HepG2 (cell line): Measurements from ENCODE around the gene KIAA0825. TPM values are rescaled to one million over a fixed set of nuclear protein-coding genes. Genes with fewer than 3 reads are reported as not detected.

Experiments used
- CBX2 ChIP-seq, 2 experiments: fragments of 200-600 bp in 1 of 2; sonication (generic); formaldehyde crosslinking in 1 of 2; IDR thresholded peaks; 2 replicates each; pipeline versions ENCODE4 v1.7.0 to v1.8.1; 2018 to 2022; ENCODE audit warnings: low read depth in 2 of 2, low read length in 1 of 2, mild to moderate bottlenecking in 1 of 2, missing genetic modification reagents in 1 of 2
- FOXM1 ChIP-seq: sonication (generic); formaldehyde crosslinking; IDR thresholded peaks from 2 replicates; pipeline ENCODE4 v1.5.0; 2020; ENCODE audit warnings: missing genetic modification reagents
- KMT2A ChIP-seq: sonication (generic); formaldehyde crosslinking; IDR thresholded peaks from 2 replicates; pipeline ENCODE4 v1.4.0; 2020; ENCODE audit warnings: missing genetic modification reagents
- NCOR1 ChIP-seq: fragments of 200-600 bp; sonication (generic); IDR thresholded peaks from 2 replicates; pipeline ENCODE4 v1.7.0; 2017; ENCODE audit warnings: antibody characterized with exemption, low read length, borderline replicate concordance
- NR2C2 ChIP-seq: sonication (generic); formaldehyde crosslinking; IDR thresholded peaks from 2 replicates; pipeline ENCODE4 v1.4.0; 2020; ENCODE audit warnings: missing genetic modification reagents, mild to moderate bottlenecking, moderate library complexity, borderline replicate concordance
- PHF8 ChIP-seq: sonication (generic); formaldehyde crosslinking; IDR thresholded peaks from 2 replicates; pipeline ENCODE4 v1.5.0; 2020; ENCODE audit warnings: missing genetic modification reagents
- SOX13 ChIP-seq, 3 experiments: fragments of 450-650 bp in 1 of 3; sonication (generic) in 1 of 3; formaldehyde crosslinking in 1 of 3; IDR thresholded peaks in 2 of 3; conservative IDR thresholded peaks in 1 of 3; 2 replicates each; pipeline versions ENCODE4 v1.5.0 to v1.6.1; 2016 to 2020; ENCODE audit warnings: antibody characterized with exemption in 1 of 3, mild to moderate bottlenecking in 1 of 3, missing compliant biosample characterization in 1 of 3, missing genetic modification reagents in 1 of 3, moderate library complexity in 1 of 3
- ZNF235 ChIP-seq: sonication (generic); formaldehyde crosslinking; IDR thresholded peaks from 2 replicates; pipeline ENCODE4 v1.8.1; 2023; ENCODE audit warnings: mild to moderate bottlenecking, missing genetic modification reagents, borderline replicate concordance
- ZNF260 ChIP-seq: sonication (generic); formaldehyde crosslinking; IDR thresholded peaks from 2 replicates; pipeline ENCODE4 v1.4.0; 2020; ENCODE audit warnings: missing genetic modification reagents, low read depth, mild to moderate bottlenecking, borderline replicate concordance
- ZNF530 ChIP-seq: sonication (generic); formaldehyde crosslinking; IDR thresholded peaks from 2 replicates; pipeline ENCODE4 v1.5.0; 2020; ENCODE audit warnings: low read depth, mild to moderate bottlenecking, missing genetic modification reagents
- ZNF678 ChIP-seq: sonication (generic); formaldehyde crosslinking; IDR thresholded peaks from 2 replicates; pipeline ENCODE4 v1.4.0; 2020; ENCODE audit warnings: mild to moderate bottlenecking, missing genetic modification reagents
- polyA plus RNA-seq, 8 experiments: library from polyadenylated mRNA; depleted of rRNA in 3 of 8; stranded (reverse) in 7 of 8; unstranded in 1 of 8; fragments of >200 nt; fragmentation: Illumina TruSeq in 4 of 8; extraction: Trizol in 4 of 8; gene quantifications; 2 replicates each; pipeline versions ENCODE4 v1.2.1 to v1.2.3, GENCODE V29; 2011 to 2016; ENCODE audit warnings: low read depth in 4 of 8, missing spikeins in 1 of 8, mixed read lengths in 1 of 8; ENCODE audit not compliant: insufficient read depth in 1 of 8
- total RNA-seq, 5 experiments: library from RNA; depleted of rRNA; stranded (reverse); fragments of >200 nt; fragmentation: Illumina TruSeq; extraction: Trizol; gene quantifications; 2 replicates each; pipeline ENCODE4 v1.2.3, GENCODE V29; 2016; ENCODE audit warnings: low read depth in 1 of 5
- TF ChIP-seq, protein P1 (sequence below): sonication (generic); formaldehyde crosslinking; IDR thresholded peaks from 2 replicates; pipeline ENCODE4 v1.4.0; 2020; ENCODE audit warnings: missing genetic modification reagents
- TF ChIP-seq, protein P2 (sequence below): sonication (generic); formaldehyde crosslinking; IDR thresholded peaks from 2 replicates; pipeline ENCODE4 v1.5.1; 2020; ENCODE audit warnings: mild to moderate bottlenecking, missing genetic modification reagents, borderline replicate concordance

Gene KIAA0825
- total and polyA plus RNA-seq, 2 of the 13 experiments (the other 11 are each of a cell fraction or from before 2014, with no cell fraction given), result 0.05 to 0.51 TPM

GRCh38 chr5:94111209-94112004 is 507.0 kb downstream of the KIAA0825 start (continued):
- TF ChIP-seq KMT2A (CRISPR knock-in tag) (peak; percentile 88; the same call in 1 of the 2 replicates), CBX2 (IDR thresholded peaks at IDR 0.05; ENCODE audit: low read depth, low read length) (no peak), CBX2 (CRISPR knock-in tag; IDR thresholded peaks at IDR 0.05; ENCODE audit: low read depth) (peak; percentile 83; the same call in 1 of the 2 replicates), SOX13 (IDR thresholded peaks at IDR 0.05) (no peak; the same call in 1 of the 2 replicates), SOX13 (CRISPR knock-in tag; conservative IDR thresholded peaks at IDR 0.05 in 1 of 2, IDR thresholded peaks at IDR 0.05 in 1 of 2) (peak in 1 of 2 experiments; percentile 14; a peak in 1 of 4 replicates), ZNF235 (CRISPR knock-in tag) (no peak), NCOR1 (no peak), FOXM1 (CRISPR knock-in tag) (no peak; the same call in 1 of the 2 replicates), NR2C2 (CRISPR knock-in tag) (peak; percentile 97), ZNF260 (CRISPR knock-in tag) (no peak), ZNF530 (CRISPR knock-in tag) (no peak), ZNF678 (CRISPR knock-in tag) (peak; percentile 63; the same call in 1 of the 2 replicates), PHF8 (CRISPR knock-in tag) (peak; percentile 94)
- TF ChIP-seq, protein P1, sequence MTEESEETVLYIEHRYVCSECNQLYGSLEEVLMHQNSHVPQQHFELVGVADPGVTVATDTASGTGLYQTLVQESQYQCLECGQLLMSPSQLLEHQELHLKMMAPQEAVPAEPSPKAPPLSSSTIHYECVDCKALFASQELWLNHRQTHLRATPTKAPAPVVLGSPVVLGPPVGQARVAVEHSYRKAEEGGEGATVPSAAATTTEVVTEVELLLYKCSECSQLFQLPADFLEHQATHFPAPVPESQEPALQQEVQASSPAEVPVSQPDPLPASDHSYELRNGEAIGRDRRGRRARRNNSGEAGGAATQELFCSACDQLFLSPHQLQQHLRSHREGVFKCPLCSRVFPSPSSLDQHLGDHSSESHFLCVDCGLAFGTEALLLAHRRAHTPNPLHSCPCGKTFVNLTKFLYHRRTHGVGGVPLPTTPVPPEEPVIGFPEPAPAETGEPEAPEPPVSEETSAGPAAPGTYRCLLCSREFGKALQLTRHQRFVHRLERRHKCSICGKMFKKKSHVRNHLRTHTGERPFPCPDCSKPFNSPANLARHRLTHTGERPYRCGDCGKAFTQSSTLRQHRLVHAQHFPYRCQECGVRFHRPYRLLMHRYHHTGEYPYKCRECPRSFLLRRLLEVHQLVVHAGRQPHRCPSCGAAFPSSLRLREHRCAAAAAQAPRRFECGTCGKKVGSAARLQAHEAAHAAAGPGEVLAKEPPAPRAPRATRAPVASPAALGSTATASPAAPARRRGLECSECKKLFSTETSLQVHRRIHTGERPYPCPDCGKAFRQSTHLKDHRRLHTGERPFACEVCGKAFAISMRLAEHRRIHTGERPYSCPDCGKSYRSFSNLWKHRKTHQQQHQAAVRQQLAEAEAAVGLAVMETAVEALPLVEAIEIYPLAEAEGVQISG (CRISPR knock-in tag), result peak; percentile 95
- TF ChIP-seq, protein P2, sequence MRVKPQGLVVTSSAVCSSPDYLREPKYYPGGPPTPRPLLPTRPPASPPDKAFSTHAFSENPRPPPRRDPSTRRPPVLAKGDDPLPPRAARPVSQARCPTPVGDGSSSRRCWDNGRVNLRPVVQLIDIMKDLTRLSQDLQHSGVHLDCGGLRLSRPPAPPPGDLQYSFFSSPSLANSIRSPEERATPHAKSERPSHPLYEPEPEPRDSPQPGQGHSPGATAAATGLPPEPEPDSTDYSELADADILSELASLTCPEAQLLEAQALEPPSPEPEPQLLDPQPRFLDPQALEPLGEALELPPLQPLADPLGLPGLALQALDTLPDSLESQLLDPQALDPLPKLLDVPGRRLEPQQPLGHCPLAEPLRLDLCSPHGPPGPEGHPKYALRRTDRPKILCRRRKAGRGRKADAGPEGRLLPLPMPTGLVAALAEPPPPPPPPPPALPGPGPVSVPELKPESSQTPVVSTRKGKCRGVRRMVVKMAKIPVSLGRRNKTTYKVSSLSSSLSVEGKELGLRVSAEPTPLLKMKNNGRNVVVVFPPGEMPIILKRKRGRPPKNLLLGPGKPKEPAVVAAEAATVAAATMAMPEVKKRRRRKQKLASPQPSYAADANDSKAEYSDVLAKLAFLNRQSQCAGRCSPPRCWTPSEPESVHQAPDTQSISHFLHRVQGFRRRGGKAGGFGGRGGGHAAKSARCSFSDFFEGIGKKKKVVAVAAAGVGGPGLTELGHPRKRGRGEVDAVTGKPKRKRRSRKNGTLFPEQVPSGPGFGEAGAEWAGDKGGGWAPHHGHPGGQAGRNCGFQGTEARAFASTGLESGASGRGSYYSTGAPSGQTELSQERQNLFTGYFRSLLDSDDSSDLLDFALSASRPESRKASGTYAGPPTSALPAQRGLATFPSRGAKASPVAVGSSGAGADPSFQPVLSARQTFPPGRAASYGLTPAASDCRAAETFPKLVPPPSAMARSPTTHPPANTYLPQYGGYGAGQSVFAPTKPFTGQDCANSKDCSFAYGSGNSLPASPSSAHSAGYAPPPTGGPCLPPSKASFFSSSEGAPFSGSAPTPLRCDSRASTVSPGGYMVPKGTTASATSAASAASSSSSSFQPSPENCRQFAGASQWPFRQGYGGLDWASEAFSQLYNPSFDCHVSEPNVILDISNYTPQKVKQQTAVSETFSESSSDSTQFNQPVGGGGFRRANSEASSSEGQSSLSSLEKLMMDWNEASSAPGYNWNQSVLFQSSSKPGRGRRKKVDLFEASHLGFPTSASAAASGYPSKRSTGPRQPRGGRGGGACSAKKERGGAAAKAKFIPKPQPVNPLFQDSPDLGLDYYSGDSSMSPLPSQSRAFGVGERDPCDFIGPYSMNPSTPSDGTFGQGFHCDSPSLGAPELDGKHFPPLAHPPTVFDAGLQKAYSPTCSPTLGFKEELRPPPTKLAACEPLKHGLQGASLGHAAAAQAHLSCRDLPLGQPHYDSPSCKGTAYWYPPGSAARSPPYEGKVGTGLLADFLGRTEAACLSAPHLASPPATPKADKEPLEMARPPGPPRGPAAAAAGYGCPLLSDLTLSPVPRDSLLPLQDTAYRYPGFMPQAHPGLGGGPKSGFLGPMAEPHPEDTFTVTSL (CRISPR knock-in tag), result no peak; the same call in 1 of the 2 replicates
